ENCODE results near the gene FUT6.

The FUT6 gene

GRCh38 chr19:5808120-5808816 lies 31.2 kb downstream of the FUT6 start:
- H3K27ac Mint-ChIP-seq, result no peak overlapping the region
- H3K4me1 Mint-ChIP-seq, result peaks cover 12% of the 10 kb centered on the region
- DNase-seq (no peak), ATAC-seq (no peak)
- H3K27me3 Mint-ChIP-seq, result peaks cover 15% of the 10 kb centered on the region
- no peak overlapping the region for H3K4me3 Mint-ChIP-seq
- H3K9me3 Mint-ChIP-seq, result no peaks in the 10 kb centered on the region
- no peaks in the 10 kb centered on the region for H3K36me3 Mint-ChIP-seq (ENCODE audit: low read depth)

DNA sequence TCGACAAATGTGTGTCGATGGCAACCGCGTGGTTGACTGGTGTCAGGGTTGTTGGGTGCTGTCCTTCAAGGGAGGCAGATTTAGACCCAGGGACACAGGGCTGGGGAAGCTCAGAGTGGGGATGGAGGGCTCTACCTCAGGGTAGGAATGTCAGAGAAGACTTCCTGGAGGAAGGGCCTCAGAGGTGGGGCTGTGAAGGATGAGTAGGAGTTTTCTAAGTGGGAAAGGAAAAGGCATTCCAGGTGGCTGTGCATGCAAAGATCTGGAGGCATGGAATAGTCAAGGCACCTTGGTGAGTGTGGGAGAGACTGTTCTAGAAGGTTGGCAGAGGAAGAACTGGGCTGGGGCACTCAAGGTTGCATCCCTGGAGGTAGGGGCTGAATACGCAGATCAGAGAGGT lies 32.6 kb downstream of the FUT6 start:
- Mint-ChIP-seq H3K4me1 (peaks cover 20% of the 10 kb centered on the region), H3K27ac (no peak overlapping the region), H3K27me3 (peaks cover 22% of the 10 kb centered on the region), H3K36me3 (ENCODE audit: low read depth) (no peaks in the 10 kb centered on the region), H3K4me3 (no peak overlapping the region), H3K9me3 (no peaks in the 10 kb centered on the region)
- DNase-seq (no peak), ATAC-seq (no peak)

- Mint-ChIP-seq H3K27ac (no peak overlapping the region), H3K27me3 (peaks cover 27% of the 10 kb centered on the region), H3K4me3 (no peak overlapping the region), H3K4me1 (peaks cover 22% of the 10 kb centered on the region), H3K9me3 (no peaks in the 10 kb centered on the region), H3K36me3 (ENCODE audit: low read depth) (no peaks in the 10 kb centered on the region)
- DNase-seq (no peak), ATAC-seq (no peak)
Observed at GRCh38 chr19:5806133-5806489, 33.4 kb downstream of the FUT6 start.

GRCh38 chr19:5805462-5806132 lies 33.9 kb downstream of the FUT6 start:
- Mint-ChIP-seq H3K27ac (no peak overlapping the region), H3K36me3 (ENCODE audit: low read depth) (no peaks in the 10 kb centered on the region), H3K9me3 (no peaks in the 10 kb centered on the region), H3K4me1 (peaks cover 22% of the 10 kb centered on the region), H3K27me3 (peaks cover 32% of the 10 kb centered on the region), H3K4me3 (peak overlapping the region; percentile 50)
- DNase-seq, result peak; percentile 73
- no peak for ATAC-seq

DNA sequence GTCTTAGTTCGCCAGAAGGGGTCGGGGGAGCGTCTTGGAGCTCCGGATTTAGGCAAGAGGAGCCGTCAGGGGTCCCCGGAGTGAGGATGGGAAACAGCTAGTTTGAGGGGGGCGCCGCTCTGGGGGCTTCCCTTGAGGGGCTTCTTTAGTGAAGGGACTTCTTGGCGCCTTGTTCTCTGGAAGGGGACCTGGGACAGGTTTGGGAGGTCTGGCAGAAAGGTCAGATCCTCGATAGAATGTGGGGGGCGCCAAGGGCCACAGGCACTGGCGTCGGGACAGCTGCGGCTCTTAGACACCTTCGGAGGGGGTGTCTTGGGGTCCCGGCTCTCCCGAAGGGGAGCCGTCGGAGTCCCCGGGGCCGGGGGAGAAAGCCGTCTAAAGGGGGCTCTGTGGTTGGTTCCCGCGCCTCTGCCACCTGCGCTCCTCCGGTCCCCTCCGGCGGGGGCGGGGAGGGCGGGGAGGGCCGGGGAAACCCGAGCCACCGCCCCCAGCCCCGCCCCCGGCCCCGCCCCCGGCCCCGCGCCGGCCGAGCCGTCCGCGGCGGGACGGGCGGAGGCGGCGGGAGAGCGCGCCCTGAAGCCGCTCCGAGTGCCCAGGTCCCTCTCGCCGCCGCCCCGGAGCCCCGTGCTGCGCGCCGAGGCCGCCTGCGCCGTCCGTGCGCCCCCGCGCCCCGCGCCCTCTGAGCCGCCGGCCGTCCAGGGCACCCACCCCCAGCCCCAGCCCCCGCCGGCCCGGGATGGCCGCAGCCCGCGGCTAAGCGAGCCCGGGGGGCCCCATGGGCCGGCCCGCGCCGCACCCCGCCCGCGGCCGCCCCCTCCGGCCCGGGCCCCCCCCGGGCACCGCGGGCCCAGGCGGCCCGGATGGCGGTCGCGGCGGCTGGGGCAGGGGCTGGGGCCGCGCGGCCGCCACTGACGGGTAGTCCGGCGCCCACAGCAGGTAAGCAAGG lies 34.7 kb downstream of the FUT6 start, which contains the start of gene NRTN:
Gene NRTN, plus strand, starts transcription at position 552 of the 946 bp plus-strand sequence. CDS start 19,099 bp downstream, outside the sequence.
- DNase-seq, result peak; percentile 47
- Mint-ChIP-seq H3K27me3 (peaks cover 33% of the 10 kb centered on the region), H3K4me3 (peak within 1 kb of the TSS; percentile 59), H3K9me3 (no peaks in the 10 kb centered on the region), H3K4me1 (peaks cover 22% of the 10 kb centered on the region), H3K36me3 (ENCODE audit: low read depth) (no peaks in the 10 kb centered on the region), H3K27ac (peak within 1 kb of the TSS; percentile 52)
- no peak for ATAC-seq

- ATAC-seq (peak; percentile 96), DNase-seq (peak; percentile 98)
- Mint-ChIP-seq H3K36me3 (ENCODE audit: low read depth) (no peaks in the 10 kb centered on the region), H3K4me1 (peaks cover 22% of the 10 kb centered on the region), H3K4me3 (peak overlapping the region; percentile 59), H3K27ac (peak overlapping the region; percentile 52), H3K27me3 (peaks cover 40% of the 10 kb centered on the region), H3K9me3 (no peaks in the 10 kb centered on the region)
Observed at GRCh38 chr19:5803752-5804515, 35.6 kb downstream of the FUT6 start.

GRCh38 chr19:5803441-5803751 lies 36.1 kb downstream of the FUT6 start:
- H3K9me3 Mint-ChIP-seq, result no peaks in the 10 kb centered on the region
- H3K36me3 Mint-ChIP-seq (ENCODE audit: low read depth), result no peaks in the 10 kb centered on the region
- H3K27ac Mint-ChIP-seq, result no peak overlapping the region
- peak overlapping the region; percentile 40 for H3K4me3 Mint-ChIP-seq
- peaks cover 22% of the 10 kb centered on the region for H3K4me1 Mint-ChIP-seq
- DNase-seq (no peak), ATAC-seq (no peak)
- peaks cover 44% of the 10 kb centered on the region for H3K27me3 Mint-ChIP-seq

DNA sequence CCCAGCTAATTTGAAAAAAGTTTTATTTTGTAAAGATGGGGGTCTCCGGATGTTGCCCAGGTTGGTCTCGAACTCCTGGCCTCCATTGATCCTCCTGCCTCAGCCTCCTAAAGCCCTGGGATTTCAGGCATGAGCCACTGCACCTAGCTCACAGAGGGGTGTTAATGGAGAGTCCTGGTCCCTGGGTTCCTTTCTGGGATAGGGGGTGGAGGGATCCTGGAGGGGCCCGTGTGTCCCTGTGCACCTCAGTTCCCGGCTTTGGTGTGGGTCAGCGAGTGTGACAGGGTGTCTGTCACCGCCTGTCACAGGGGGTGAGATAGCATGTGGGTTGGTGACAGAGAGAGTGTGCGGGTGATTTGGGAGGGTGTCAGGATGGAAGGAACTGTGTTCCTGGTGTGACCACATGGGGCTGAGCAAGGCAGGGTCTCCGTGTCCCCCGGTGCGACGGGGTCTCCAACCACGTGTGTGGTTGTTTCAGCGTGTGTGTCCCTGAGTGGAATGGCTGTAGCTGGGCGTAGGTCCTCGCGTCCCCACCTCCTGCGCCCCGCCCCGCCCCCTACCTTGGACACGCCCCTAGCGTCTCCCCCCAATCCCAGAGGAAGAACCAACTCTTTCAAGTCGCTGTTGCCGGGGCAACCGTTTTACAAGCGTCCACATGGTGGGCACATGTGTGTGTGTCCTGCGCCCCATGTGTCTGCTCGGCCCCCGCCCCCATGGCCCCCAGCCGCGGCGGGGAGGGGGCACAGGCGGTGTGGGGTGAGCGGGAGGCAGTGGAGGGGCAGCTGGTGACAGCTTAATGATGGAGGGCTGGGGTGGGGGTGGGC lies 37.5 kb downstream of the FUT6 start:
- Mint-ChIP-seq H3K27me3 (peaks cover 44% of the 10 kb centered on the region), H3K4me1 (peaks cover 22% of the 10 kb centered on the region), H3K36me3 (ENCODE audit: low read depth) (no peaks in the 10 kb centered on the region), H3K9me3 (no peaks in the 10 kb centered on the region), H3K4me3 (no peak overlapping the region), H3K27ac (no peak overlapping the region)
- DNase-seq (peak; percentile 52), ATAC-seq (no peak)

DNA sequence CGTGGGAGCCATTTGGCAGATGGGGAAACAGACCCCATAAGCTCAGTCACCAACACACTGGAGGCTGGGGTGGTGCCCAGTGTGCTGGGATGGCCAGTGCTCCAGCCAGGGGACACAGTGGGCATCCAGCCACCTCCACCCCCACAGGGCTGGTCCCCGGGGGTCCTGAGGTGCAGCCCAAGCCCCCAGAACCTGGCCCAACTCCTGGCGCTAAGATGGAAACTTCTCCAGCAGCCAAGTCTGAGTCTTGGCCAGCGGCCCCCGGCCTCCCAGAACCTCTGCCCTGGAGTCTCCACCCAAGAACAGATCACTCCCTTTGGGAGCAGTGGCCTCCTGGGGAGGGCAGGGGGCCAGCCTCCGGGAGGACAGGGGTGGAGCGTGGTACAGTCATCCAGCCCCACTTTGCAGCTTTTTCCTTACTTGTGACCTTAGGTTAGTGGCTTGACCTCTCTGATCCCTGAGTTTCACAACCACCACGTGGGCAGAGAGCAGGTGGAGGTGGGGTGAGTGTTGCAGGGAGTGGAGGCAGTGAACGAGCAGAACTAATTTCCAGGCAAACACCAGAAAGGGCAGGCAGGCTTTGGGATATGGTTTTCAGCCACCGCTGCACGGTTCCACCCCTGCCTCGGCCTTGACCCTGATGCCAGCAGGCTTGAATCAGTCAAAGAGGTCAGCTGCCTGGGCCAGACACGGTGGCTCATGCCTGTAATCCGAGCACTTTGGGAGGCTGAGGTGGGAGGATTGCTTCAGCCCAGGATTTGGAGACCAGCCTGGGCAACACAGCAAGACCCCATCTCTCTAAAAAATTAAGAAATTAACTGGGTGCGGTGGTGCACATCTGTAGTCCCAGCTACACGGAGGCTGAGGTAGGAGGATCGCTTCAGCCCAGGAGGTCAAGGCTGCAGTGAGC lies 38.9 kb downstream of the FUT6 start:
- Mint-ChIP-seq H3K4me1 (peaks cover 22% of the 10 kb centered on the region), H3K9me3 (no peaks in the 10 kb centered on the region), H3K27ac (no peak overlapping the region), H3K4me3 (no peak overlapping the region), H3K36me3 (ENCODE audit: low read depth) (no peaks in the 10 kb centered on the region), H3K27me3 (peaks cover 40% of the 10 kb centered on the region)
- ATAC-seq (no peak), DNase-seq (no peak)

DNA sequence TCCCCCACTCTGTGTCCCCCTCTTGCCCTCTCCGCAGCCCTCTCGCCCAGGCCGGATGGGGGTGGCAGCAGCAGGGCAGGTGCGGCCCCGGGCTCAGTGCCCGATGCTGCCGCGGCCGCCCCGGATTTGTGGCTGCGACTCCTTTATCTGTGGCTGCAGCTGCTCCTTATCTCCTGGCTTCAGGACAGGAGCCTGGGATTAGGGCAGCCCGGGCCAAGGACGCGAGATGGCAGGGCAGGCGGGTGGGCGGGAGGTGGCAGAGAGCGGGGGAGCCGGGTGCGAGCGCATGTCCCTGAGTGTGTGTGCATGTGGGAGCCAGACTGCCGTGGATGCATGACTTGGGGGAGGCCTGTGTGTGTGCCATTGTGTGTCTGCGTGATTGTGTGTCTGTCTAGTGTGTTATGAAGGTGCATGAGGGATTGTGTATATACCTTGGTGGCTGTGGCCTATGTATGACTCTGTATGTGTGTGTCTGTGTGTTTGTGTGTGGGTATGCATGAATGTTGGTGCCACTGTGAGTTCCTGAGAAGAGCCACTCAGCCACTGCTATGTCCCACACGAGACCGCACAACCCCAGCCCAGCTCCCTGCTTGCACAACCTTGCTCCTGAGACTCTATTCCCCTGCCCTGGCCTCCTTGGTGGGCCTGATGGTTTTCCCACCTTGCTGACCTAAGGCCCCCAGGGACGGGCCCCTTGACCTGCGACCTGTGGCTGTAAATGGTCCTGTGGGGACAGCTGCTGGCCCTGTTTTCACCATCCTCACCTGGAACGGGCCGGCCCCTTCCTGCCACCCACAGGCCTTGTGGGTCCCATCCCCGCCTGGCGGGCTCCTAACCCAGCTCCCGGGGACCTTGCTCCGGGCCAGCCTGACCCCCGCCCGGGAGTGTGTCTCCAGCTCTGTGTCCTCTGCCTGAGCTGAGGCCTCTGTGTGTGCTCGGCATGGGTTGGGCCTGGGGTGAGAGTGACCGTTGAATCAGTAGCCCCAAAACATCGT lies 40.0 kb downstream of the FUT6 start:
- H3K27me3 Mint-ChIP-seq, result peaks cover 40% of the 10 kb centered on the region
- no peak overlapping the region for H3K4me3 Mint-ChIP-seq
- no peaks in the 10 kb centered on the region for H3K9me3 Mint-ChIP-seq
- DNase-seq (no peak), ATAC-seq (no peak)
- H3K27ac Mint-ChIP-seq, result no peak overlapping the region
- peaks cover 22% of the 10 kb centered on the region for H3K4me1 Mint-ChIP-seq
- no peaks in the 10 kb centered on the region for H3K36me3 Mint-ChIP-seq (ENCODE audit: low read depth)

DNA sequence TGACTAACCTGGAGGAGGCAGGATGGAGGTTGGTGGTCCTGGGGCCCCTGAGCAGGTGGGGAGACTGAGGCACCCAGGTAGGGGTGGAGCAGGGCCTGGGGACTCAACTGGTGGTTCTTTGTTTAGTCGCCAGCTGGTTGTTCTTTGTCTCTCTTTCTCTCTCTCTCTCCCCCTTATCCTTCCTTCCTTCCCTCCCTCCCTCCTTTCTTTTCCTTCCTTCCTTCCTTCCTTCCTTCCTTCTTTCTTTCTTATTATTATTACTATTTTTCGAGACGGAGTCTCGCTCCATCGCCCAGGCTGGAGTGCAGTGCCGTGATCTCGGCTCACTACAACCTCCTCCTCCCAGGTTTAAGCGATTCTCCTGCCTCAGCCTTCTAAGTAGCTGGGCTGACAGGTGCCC lies 41.3 kb downstream of the FUT6 start:
- Mint-ChIP-seq H3K9me3 (no peaks in the 10 kb centered on the region), H3K4me3 (no peak overlapping the region), H3K4me1 (peaks cover 12% of the 10 kb centered on the region), H3K36me3 (ENCODE audit: low read depth) (no peaks in the 10 kb centered on the region), H3K27ac (no peak overlapping the region), H3K27me3 (peaks cover 32% of the 10 kb centered on the region)
- no peak for ATAC-seq
- no peak for DNase-seq

GRCh38 chr19:5795382-5795919 lies 44.1 kb downstream of the FUT6 start:
- DNase-seq (no peak), ATAC-seq (no peak)
- no peak overlapping the region for H3K27ac Mint-ChIP-seq
- peaks cover 6% of the 10 kb centered on the region for H3K36me3 Mint-ChIP-seq (ENCODE audit: low read depth)
- peaks cover 9% of the 10 kb centered on the region for H3K4me1 Mint-ChIP-seq
- no peaks in the 10 kb centered on the region for H3K9me3 Mint-ChIP-seq
- peaks cover 18% of the 10 kb centered on the region for H3K27me3 Mint-ChIP-seq
- H3K4me3 Mint-ChIP-seq, result no peak overlapping the region
